Right lobe of liver (tissue), 4 donors: ENCODE data around the gene CSF1.
"Not testable (repeated sequence)": the region's sequence is repeated elsewhere in the genome, so short reads cannot be mapped to it uniquely, and the experiment has no call there.

ENCODE experiments used
- POLR2A ChIP-seq: fragments of 450-650 bp; IDR thresholded peaks from one replicate; pipeline ENCODE4 v1.6.1; 2017; ENCODE audit warnings: antibody characterized with exemption, mild to moderate bottlenecking
- TF ChIP-seq, protein P1 (sequence below), 4 donors: fragments of 200-600 bp in 3 of 4; fragments of 450-650 bp in 1 of 4; IDR thresholded peaks; one replicate each; pipeline versions ENCODE4 v1.5.1 to v1.8.0; 2016 to 2022; ENCODE audit warnings: antibody characterized with exemption in 4 of 4, mild to moderate bottlenecking in 2 of 4
- donor health status: DM: no; HTN: no; CAD: no.
- donor health status: DM: no; HTN: no; CAD: no.
- donor health status: DM: no; HTN: yes; CAD: no.

DNA sequence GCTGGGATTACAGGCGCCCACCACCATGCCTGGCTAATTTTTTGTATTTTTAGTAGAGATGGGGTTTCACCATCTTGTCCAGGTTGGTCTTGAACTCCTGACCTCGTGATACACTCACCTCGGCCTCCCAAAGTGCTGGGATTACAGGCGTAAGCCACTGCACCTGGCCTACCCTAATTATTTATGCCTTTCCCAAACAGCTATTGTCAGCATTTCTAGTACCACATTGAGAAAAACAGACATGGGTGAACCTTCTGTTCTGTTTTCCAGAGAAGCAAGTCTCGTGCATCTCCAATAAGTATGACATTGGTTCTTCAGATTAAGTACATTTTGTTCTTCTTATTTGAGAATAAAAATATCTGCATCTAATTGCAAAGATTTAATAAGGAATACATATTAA lies 40.9 kb downstream of the CSF1 start:
- TF ChIP-seq, protein P1, sequence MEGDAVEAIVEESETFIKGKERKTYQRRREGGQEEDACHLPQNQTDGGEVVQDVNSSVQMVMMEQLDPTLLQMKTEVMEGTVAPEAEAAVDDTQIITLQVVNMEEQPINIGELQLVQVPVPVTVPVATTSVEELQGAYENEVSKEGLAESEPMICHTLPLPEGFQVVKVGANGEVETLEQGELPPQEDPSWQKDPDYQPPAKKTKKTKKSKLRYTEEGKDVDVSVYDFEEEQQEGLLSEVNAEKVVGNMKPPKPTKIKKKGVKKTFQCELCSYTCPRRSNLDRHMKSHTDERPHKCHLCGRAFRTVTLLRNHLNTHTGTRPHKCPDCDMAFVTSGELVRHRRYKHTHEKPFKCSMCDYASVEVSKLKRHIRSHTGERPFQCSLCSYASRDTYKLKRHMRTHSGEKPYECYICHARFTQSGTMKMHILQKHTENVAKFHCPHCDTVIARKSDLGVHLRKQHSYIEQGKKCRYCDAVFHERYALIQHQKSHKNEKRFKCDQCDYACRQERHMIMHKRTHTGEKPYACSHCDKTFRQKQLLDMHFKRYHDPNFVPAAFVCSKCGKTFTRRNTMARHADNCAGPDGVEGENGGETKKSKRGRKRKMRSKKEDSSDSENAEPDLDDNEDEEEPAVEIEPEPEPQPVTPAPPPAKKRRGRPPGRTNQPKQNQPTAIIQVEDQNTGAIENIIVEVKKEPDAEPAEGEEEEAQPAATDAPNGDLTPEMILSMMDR (IDR thresholded peaks at IDR 0.05): not testable (repeated sequence)
- TF ChIP-seq POLR2A: not testable (repeated sequence)
